Mammary epithelial cell (primary cell): ENCODE measurements around the gene C9orf50.

Experiments
- CTCF ChIP-seq, 2 donors: IDR thresholded peaks in 1 of 2; conservative IDR thresholded peaks in 1 of 2; 2 replicates each; pipeline ENCODE4 v1.5.1; 2011 to 2012; ENCODE audit warnings: inconsistent platforms in 2 of 2, low read length in 2 of 2, mild to moderate bottlenecking in 2 of 2, control low read depth in 1 of 2, low read depth in 1 of 2; ENCODE audit not compliant: insufficient read depth in 1 of 2; ENCODE audit errors: extremely low read depth in 1 of 2
- EZH2 ChIP-seq: IDR thresholded peaks from 2 replicates; pipeline ENCODE4 v1.6.1; 2012; ENCODE audit warnings: low read length, inconsistent platforms, borderline replicate concordance

GRCh38 chr9:129617167-129617566 lies 3.7 kb downstream of the C9orf50 start:
- TF ChIP-seq CTCF (conservative IDR thresholded peaks at IDR 0.05 in 1 of 2, IDR thresholded peaks at IDR 0.05 in 1 of 2; ENCODE audit: extremely low read depth in 1 of 2, insufficient read depth in 1 of 2, low read depth in 1 of 2, low read length in 2 of 2) (peak; percentile 55 to 74), EZH2 (no peak)
